GM19035 (cell line): ENCODE measurements around the gene S100A5.
"Not testable (repeated sequence)": the region's sequence is repeated elsewhere in the genome, so short reads cannot be mapped to it uniquely, and the experiment has no call there.

ENCODE experiments used
- ATAC-seq: cut with Tn5 transposase; IDR thresholded peaks from one replicate; pipeline ENCODE4 v1.9.1; 2021; ENCODE audit not compliant: unreplicated experiment

S100A5 gene, protein sequence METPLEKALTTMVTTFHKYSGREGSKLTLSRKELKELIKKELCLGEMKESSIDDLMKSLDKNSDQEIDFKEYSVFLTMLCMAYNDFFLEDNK

GRCh38 chr1:153540394-153541361 is at the start of gene S100A5:
Gene S100A5 (minus strand): TSS chr1:153540934. CDS start chr1:153540191, 743 bp downstream.
- ATAC-seq: no peak

GRCh38 chr1:153588482-153588881 is 47.7 kb upstream of the S100A5 start:
- no peak for ATAC-seq

DNA sequence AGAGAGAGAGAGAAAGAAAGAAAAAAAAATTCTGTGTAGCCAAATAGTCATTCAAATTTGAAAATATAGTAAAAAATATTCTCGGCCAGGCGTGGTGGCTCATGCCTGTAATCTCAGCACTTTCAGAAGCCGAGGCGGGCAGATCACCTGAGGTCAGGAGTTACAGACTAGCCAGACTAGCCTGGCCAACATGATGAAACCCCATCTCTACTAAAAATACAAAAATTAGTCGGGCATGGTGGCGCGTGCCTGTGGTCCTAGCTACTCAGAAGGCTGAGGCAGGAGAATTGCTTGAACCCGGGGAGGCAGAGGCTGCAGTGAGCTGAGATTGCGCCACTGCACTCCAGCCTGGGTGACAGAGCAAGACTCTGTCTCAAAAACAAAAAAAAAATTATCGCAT is 47.3 kb upstream of the S100A5 start:
- not testable (repeated sequence) for ATAC-seq

DNA sequence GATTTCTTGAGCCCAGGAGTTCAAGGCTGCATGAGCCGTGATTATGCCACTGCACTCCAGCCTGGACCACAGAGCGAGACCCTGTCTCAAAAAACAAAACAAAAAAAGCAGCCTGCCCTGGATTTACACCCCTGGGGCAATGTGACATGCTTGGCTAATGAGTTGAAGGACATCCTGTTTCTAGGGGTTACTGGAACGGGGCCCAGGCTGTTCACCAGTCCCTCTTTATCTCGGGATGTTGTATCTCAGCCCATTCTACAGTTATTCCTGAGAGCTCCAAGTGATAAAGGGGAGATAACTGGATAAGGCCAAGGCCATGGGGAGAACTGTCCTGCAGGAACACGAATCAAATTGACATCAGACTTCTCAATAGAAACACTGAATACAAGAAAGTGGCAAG is 46.6 kb upstream of the S100A5 start:
- no peak for ATAC-seq

DNA sequence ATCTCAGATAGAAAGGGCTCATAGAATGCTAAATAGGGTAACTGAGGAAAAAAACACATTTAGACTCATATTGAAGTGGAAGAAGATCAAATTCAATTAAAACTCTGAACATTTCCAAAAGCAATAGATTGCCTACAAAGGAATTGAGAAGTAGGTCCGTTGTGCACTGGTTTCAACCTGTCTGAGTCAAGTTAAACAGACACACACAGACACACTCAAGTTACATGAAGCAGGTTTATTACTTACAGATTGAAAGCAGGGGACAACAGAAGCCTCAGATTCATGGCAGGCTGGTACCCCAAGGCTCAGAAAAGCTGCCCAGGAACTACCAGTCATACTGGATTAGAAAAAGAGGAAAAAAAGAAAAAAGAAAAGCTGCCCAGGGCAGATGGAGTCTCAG is 45.6 kb upstream of the S100A5 start:
- no peak for ATAC-seq

DNA sequence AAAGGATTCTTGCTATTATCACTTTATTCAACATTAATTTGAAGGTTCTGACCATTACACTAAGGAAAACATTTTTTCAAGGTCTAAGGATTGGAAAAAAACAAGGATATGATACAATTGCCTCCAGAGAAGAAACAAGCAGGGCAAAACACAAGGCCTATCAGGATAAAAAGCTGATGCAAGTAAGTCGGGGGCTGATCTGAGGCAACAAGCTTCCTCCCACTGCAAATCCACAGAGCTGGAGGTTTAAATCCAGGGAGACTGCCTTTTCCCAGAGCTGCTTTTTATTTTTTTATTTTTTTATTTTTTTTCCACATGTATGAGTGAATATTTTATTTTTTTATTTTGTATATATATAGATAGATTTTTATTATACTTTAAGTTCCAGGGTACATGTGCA is 44.3 kb upstream of the S100A5 start:
- no peak for ATAC-seq

- no peak for ATAC-seq
These were observed 43.2 kb upstream of the S100A5 start for GRCh38 chr1:153583976-153584375.

- not testable (repeated sequence) for ATAC-seq
These were observed 42.8 kb upstream of the S100A5 start for GRCh38 chr1:153583514-153583913.

DNA sequence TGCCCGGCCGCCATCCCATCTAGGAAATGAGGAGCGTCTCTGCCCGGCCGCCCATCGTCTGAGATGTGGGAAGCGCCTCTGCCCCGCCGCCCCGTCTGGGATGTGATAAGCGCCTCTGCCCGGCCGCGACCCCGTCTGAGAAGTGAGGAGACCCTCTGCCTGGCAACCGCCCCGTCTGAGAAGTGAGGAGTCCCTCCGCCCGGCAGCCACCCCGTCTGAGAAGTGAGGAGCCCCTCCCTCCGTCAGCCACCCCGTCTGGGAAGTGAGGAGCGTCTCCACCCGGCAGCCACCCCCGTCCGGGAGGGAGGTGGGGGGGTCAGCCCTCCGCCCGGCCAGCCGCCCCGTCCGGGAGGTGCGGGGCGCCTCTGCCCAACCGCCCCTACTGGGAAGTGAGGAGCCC is 42.1 kb upstream of the S100A5 start:
- ATAC-seq: not testable (repeated sequence)

DNA sequence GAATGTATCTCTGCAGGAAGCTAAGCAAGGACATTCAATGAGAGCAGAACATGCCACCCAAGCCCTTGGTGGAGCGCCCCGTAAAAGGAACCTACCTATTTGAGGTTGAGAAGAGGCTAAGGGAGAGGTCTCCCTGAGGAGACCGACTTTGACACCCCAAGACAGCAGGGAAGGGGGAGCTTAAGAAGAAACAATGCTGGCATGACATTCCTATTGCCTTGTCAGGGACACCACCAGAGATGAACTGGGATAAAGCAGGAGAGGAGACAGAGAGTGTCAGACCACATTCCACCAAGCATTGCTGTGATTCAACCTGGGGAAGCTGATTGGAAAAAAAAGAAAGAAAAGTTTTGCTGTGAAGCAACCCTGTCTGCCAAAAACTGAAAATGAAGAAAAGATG is 38.2 kb upstream of the S100A5 start:
- no peak for ATAC-seq

- no peak for ATAC-seq
These were observed 37.8 kb upstream of the S100A5 start for GRCh38 chr1:153578490-153578889.

DNA sequence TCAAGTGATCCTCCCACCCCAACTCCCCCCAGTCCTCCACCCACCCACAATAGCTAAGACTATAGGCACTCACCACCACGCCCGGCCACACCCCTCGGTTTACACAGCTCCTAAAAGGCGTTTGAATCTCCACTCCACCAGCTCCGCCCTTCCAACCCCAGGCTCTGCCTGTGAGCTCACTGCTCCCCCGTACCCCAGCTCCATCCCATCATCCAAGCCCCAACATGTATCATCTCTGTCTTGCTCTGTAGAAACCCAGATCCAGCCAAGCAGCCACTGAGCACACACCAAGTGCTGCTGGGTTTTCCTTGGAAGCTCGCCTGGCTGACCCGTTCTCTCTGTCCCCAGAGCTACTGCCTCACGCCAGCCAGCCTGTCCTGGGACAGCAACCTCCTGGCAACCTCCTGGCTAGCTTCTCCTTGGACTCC is 36.9 kb upstream of the S100A5 start:
- ATAC-seq: no peak

- ATAC-seq: no peak
These were observed 36.4 kb upstream of the S100A5 start for GRCh38 chr1:153577138-153577537.

DNA sequence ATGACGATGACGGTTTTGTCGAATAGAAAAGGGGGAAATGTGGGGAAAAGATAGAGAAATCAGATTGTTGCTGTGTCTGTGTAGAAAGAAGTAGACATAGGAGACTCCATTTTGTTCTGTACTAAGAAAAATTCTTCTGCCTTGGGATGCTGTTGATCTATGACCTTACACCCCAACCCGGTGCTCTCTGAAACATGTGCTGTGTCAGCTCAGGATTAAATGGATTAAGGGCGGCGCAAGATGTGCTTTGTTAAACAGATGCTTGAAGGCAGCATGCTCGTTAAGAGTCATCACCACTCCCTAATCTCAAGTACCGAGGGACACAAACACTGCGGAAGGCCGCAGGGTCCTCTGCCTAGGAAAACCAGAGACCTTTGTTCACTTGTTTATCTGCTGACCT is 34.8 kb upstream of the S100A5 start:
- not testable (repeated sequence) for ATAC-seq

DNA sequence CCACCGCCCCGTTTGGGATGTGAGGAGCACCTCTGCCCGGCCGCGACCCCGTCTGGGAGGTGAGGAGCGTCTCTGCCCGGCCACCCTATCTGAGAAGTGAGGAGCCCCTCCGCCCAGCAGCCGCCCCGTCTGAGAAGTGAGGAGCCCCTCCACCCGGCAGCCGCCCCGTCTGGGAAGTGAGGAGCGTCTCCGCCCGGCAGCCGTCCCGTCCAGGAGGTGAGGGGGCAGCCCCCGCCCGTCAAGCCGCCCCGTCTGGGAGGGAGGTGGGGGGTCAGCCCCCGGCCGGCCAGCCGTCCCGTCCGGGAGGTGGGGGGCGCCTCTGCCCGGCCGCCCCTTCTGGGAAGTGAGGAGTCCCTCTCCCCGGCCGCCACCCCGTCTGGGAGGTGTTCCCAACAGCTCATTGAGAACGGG is 34.4 kb upstream of the S100A5 start:
- ATAC-seq: not testable (repeated sequence)

DNA sequence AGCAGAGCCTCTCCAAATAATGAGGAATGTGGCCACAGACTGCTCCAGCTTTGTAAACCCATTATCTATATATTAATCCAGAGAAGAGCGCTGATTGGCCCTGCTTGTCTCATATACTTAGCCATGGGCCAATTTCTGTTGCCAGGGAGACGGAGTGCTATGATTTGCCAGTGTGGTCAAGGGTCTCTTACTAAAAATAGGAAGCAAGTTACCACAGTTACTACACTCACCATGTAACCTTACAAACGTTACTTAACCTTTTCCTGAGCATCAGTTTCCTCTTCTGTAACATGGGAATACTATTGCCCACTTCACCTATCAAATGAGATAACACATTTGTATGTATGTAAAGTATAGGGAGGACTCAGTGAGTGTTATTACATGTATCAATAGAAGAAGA is 32.6 kb upstream of the S100A5 start:
- no peak for ATAC-seq

GRCh38 chr1:153572569-153573015 is 31.9 kb upstream of the S100A5 start:
- no peak for ATAC-seq

- no peak for ATAC-seq
These were observed 31.0 kb upstream of the S100A5 start for GRCh38 chr1:153571706-153572105.

GRCh38 chr1:153570874-153571273 is 30.1 kb upstream of the S100A5 start:
- no peak for ATAC-seq

DNA sequence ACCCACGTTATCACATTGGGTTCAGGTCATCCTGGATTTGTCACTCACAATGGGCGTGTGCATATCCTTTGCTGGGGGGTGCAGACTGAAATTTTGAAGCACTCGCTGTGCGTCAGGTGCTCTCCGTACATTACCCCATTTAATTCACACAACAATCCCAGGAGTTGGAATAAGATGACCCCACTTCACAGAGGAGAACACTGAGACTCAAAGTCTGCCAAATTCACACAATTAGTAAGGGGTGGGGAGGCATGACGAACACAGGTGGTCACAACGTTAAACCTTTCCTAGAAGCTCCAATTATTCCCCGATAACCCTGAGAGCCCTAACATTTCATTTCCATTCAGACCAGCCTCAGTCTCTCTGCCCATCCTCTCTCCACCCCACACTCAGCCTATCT is 28.7 kb upstream of the S100A5 start:
- ATAC-seq: no peak

GRCh38 chr1:153568367-153569099 is 27.8 kb upstream of the S100A5 start:
- no peak for ATAC-seq
